Thyroid gland (tissue), 4 donors: Measurements from ENCODE around the gene SERINC3. TPM values are rescaled to one million over a fixed set of nuclear protein-coding genes. Genes with fewer than 3 reads are reported as not detected.

Experiments used
- DNase-seq, 2 donors: peaks; one replicate each; pipeline ENCODE4 v3.0.0-alpha.2; 2019
- H3K27ac ChIP-seq, 3 donors: fragments of 200-600 bp; sonication (generic); 1 replicate in 2 of 3; 2 replicates in 1 of 3; pipeline ENCODE4 v1.5.1; 2016 to 2019; ENCODE audit warnings: mild to moderate bottlenecking in 1 of 3, moderate library complexity in 1 of 3
- H3K27me3 ChIP-seq: fragments of 200-600 bp; sonication (generic); one replicate; pipeline ENCODE4 v1.5.1; 2019
- H3K36me3 ChIP-seq, 2 donors: fragments of 200-600 bp; sonication (generic); one replicate each; pipeline ENCODE4 v1.5.1; 2016 to 2019
- H3K4me1 ChIP-seq, 2 donors: fragments of 200-600 bp; sonication (generic); one replicate each; pipeline ENCODE4 v1.5.1; 2017 to 2019
- H3K4me3 ChIP-seq, 3 donors: fragments of 200-600 bp; sonication (generic); replicated peaks in 1 of 3; 1 replicate in 2 of 3; 2 replicates in 1 of 3; pipeline ENCODE4 v1.5.1; 2016; ENCODE audit warnings: mild to moderate bottlenecking in 1 of 3
- H3K9me3 ChIP-seq: fragments of 200-600 bp; sonication (generic); one replicate; pipeline ENCODE4 v1.5.1; 2017
- POLR2A ChIP-seq, 2 donors: fragments of 450-650 bp; IDR thresholded peaks; one replicate each; pipeline ENCODE4 v1.6.1; 2017; ENCODE audit warnings: antibody characterized with exemption in 2 of 2, mild to moderate bottlenecking in 2 of 2, moderate library complexity in 1 of 2
- WGBS, 2 donors: methylation state at CpG; one replicate each; pipeline ENCODE4 v1.1.5; 2017; 5-methylcytosine and 5-hydroxymethylcytosine counted together
- intact Hi-C: fragments of 100-400 bp; cut with DNase I; formaldehyde crosslinking; loops from one replicate; pipeline ENCODE4 v1.15.1; 2023
- total RNA-seq, 4 donors: library from RNA; depleted of rRNA; stranded (reverse); fragments of >200 nt; gene quantifications; one replicate each; pipeline ENCODE4 v1.2.3, GENCODE V29; 2016
- TF ChIP-seq, protein P1 (sequence below), 6 experiments: fragments of 200-600 bp in 3 of 6; fragments of 450-650 bp in 3 of 6; sonication (generic) in 3 of 6; IDR thresholded peaks; one replicate each; pipeline ENCODE4 v1.5.1; 2016 to 2019; ENCODE audit warnings: antibody characterized with exemption in 6 of 6, mild to moderate bottlenecking in 2 of 6, inconsistent platforms in 1 of 6, moderate library complexity in 1 of 6

SERINC3 gene
- total RNA-seq, 4 donors from 2014 or later, result 113 to 140 (median 137) TPM

DNA sequence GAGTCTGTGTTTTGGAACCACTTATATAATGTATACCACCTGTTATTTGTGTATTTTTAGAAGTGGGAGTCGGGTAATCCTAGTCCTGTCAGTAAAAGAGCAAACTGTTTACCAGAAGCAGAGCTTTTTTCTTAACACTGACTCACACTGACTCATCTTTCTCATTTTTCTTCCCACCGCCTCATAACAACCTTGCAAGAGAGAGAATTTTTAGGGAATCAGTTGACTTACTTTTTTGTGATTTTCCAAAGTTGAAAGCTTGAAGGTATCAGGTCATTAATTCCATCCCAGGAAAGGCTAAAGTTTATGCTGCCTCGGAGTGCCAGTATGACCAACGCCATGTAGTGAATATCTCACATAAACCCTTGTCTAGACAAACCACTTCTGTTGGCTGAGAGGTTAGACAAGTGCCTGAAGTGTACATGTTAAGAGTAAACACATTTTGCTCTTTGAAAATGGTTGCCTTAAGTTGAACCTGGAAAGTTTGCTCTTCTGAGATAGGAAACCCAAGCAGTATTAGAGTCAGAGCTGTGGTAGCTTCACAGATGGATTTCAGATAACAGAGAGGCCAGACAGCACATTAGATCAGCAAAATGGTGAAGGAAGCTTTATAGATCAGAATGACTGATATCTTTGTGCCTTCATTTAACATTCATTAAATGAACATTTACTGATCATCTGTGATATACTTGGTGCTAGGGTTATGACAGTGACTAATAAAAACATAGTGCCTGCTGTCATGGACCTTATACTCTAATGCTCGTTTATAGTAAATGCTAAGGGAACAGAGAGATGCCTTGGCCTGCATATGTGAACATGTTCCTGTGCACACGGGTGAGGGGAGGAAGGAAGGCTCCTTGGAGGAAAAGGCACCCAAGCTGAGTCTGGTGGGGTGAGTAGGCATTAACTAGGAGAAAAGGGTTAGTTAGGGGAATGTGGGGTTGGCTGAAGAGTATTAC, 31.4 kb upstream of the SERINC3 start:
- Histone ChIP-seq H3K9me3 (no peaks in the 10 kb centered on the region), H3K27me3 (no peaks in the 10 kb centered on the region), H3K36me3 (no peaks in the 10 kb centered on the region), H3K4me3 (no peak overlapping the region), H3K4me1 (peaks cover 19 to 30% of the 10 kb centered on the region in 2 donors), H3K27ac (peak overlapping the region; percentile 1 to 64 (median 51))
- 44 to 46% methylated on average over 6 of the region's 6 CpGs for WGBS, 2 donors
- DNase-seq, result peak; percentile 42 to 53
- intact Hi-C loops, result no loop called here
- peak in 1 of 2 donors; percentile 21 for TF ChIP-seq POLR2A (IDR thresholded peaks at IDR 0.05)
- TF ChIP-seq, protein P1, sequence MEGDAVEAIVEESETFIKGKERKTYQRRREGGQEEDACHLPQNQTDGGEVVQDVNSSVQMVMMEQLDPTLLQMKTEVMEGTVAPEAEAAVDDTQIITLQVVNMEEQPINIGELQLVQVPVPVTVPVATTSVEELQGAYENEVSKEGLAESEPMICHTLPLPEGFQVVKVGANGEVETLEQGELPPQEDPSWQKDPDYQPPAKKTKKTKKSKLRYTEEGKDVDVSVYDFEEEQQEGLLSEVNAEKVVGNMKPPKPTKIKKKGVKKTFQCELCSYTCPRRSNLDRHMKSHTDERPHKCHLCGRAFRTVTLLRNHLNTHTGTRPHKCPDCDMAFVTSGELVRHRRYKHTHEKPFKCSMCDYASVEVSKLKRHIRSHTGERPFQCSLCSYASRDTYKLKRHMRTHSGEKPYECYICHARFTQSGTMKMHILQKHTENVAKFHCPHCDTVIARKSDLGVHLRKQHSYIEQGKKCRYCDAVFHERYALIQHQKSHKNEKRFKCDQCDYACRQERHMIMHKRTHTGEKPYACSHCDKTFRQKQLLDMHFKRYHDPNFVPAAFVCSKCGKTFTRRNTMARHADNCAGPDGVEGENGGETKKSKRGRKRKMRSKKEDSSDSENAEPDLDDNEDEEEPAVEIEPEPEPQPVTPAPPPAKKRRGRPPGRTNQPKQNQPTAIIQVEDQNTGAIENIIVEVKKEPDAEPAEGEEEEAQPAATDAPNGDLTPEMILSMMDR (IDR thresholded peaks at IDR 0.05), result no peak

DNA sequence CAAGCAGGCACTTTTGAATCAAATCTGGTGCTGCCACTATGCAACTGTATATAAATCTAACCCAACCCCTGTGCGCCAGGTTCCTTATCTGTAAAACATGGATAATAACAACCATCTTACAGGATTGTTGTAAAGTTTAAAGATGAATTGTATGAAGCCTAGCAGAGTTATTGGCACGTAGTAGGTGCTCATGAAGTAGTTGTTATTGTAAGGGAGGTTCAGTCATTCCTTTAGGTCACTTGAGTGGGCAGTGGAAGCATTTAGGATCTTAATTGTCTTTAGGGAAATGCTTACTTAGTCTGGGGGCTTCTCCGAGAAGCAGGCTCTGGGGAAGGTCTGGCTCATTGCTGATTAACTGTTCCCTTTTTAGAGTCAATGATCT, 30.7 kb upstream of the SERINC3 start:
- DNase-seq, result no peak
- Histone ChIP-seq H3K36me3 (no peaks in the 10 kb centered on the region), H3K27ac (peak overlapping the region in 2 of 3 donors; percentile 51 to 64), H3K27me3 (no peaks in the 10 kb centered on the region), H3K4me1 (peaks cover 23 to 31% of the 10 kb centered on the region in 2 donors), H3K9me3 (no peaks in the 10 kb centered on the region), H3K4me3 (no peak overlapping the region)
- intact Hi-C loops, result no loop called here
- 78 to 84% methylated on average over 3 of the region's 3 CpGs for WGBS, 2 donors
- TF ChIP-seq POLR2A (IDR thresholded peaks at IDR 0.05), result no peak
- TF ChIP-seq, protein P1 (IDR thresholded peaks at IDR 0.05), result no peak

DNA sequence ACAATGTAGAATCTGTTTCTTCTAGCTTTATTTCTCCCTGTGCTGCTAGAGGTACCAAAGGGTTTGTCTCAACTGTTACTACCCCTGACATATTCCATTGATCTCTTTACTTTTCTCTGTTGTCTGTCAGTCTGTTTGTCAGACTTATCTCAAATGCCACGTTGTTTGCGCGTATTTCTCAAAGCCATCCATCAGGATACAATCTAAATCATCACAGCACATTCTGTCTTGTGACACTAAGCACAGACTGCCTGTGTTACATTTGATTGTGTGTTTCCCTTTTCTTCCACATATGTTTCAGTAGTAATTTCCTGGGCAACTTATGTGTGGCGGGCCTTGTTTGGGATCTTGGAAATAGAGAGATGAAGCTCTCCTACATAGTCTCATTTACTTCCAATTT, 30.2 kb upstream of the SERINC3 start:
- Histone ChIP-seq H3K36me3 (no peaks in the 10 kb centered on the region), H3K27me3 (no peaks in the 10 kb centered on the region), H3K27ac (no peak overlapping the region), H3K4me3 (no peak overlapping the region), H3K4me1 (peaks cover 23 to 31% of the 10 kb centered on the region in 2 donors), H3K9me3 (no peaks in the 10 kb centered on the region)
- intact Hi-C loops, result no loop called here
- DNase-seq, result no peak
- no peak for TF ChIP-seq POLR2A (IDR thresholded peaks at IDR 0.05)
- TF ChIP-seq, protein P1 (IDR thresholded peaks at IDR 0.05), result no peak
- WGBS, 2 donors, result 97 to 98% methylated on average over 4 of the region's 4 CpGs

DNA sequence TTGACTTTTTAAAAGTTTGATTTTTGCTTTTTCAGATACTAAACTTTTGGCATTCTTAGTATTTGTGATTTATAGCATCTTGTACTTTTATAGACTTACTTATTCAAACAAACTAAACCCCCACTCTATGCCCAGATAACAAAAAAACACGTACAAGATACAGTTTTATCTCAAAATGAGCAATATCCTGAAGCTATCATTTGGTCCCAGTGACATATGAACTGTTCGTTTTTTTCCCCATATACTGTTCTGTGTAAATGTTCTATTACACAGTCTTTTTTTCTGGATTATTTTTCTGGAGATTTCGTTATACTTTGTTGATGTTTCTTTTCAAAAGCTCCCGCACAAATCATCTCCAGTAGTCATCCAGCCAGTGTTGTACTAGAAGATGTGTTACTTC, 27.3 kb upstream of the SERINC3 start:
- peaks cover 23 to 28% of the 10 kb centered on the region in 2 donors for H3K4me1 ChIP-seq
- H3K36me3 ChIP-seq, result no peaks in the 10 kb centered on the region
- H3K27me3 ChIP-seq, result no peaks in the 10 kb centered on the region
- H3K9me3 ChIP-seq, result no peaks in the 10 kb centered on the region
- 67 to 75% methylated on average over 4 of the region's 4 CpGs for WGBS, 2 donors
- no peak overlapping the region for H3K4me3 ChIP-seq
- intact Hi-C loops, result no loop called here
- no peak for DNase-seq
- H3K27ac ChIP-seq, result no peak overlapping the region
- no peak for TF ChIP-seq POLR2A (IDR thresholded peaks at IDR 0.05)
- TF ChIP-seq, protein P1 (IDR thresholded peaks at IDR 0.05), result no peak

DNA sequence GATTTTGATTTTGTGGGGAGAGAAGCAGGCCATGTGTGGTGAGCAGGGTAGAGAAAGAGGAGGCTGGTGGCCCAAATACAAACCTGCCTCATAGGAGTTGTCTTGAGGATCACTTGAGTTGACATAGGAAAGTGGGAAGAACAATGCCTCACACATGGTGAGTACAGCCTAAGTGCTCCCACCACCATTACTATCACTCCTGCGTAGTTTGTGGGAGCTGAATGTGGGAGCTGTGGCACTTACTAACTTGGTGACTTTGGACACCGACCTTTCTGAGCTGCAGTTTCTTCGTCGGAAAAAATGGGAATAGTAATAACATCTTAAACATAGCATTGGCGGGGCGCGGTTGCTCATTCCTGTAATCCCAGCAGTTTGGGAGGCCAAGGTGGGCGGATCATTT, 25.5 kb upstream of the SERINC3 start:
- WGBS, 2 donors, result 85 to 92% methylated on average over 8 of the region's 8 CpGs
- TF ChIP-seq POLR2A (IDR thresholded peaks at IDR 0.05), result no peak
- TF ChIP-seq, protein P1 (IDR thresholded peaks at IDR 0.05), result no peak
- Histone ChIP-seq H3K27ac (no peak overlapping the region), H3K36me3 (no peaks in the 10 kb centered on the region), H3K4me1 (peaks cover 13 to 27% of the 10 kb centered on the region in 2 donors), H3K9me3 (no peaks in the 10 kb centered on the region), H3K4me3 (no peak overlapping the region), H3K27me3 (no peaks in the 10 kb centered on the region)
- DNase-seq, result no peak
- intact Hi-C loops, result no loop called here
